ENCODE data around the gene ENDOG.
A peak's percentile ranks its signal among the peaks of the same experiment; 100 is the strongest.
"Not testable (repeated sequence)": the region's sequence is repeated elsewhere in the genome, so short reads cannot be mapped to it uniquely, and the experiment has no call there.

ENDOG gene

GRCh38 chr9:128835246-128836210 lies 17.2 kb downstream of the ENDOG start:
- H3K4me3 Mint-ChIP-seq, result no peak overlapping the region
- no peaks in the 10 kb centered on the region for H3K27me3 Mint-ChIP-seq
- no peak overlapping the region for H3K27ac Mint-ChIP-seq
- no peaks in the 10 kb centered on the region for H3K9me3 Mint-ChIP-seq
- no peaks in the 10 kb centered on the region for H3K4me1 Mint-ChIP-seq
- no peak for ATAC-seq
- H3K36me3 Mint-ChIP-seq, result peaks cover 43% of the 10 kb centered on the region

GRCh38 chr9:128836509-128837145 lies 18.3 kb downstream of the ENDOG start:
- Mint-ChIP-seq H3K36me3 (peaks cover 43% of the 10 kb centered on the region), H3K9me3 (no peaks in the 10 kb centered on the region), H3K4me3 (no peak overlapping the region), H3K27ac (no peak overlapping the region), H3K27me3 (no peaks in the 10 kb centered on the region), H3K4me1 (no peaks in the 10 kb centered on the region)
- ATAC-seq, result no peak

- ATAC-seq, result no peak
- Mint-ChIP-seq H3K4me3 (no peak overlapping the region), H3K27ac (no peak overlapping the region), H3K4me1 (peaks cover 7% of the 10 kb centered on the region), H3K27me3 (no peaks in the 10 kb centered on the region), H3K9me3 (no peaks in the 10 kb centered on the region), H3K36me3 (peaks cover 44% of the 10 kb centered on the region)
These were observed 20.0 kb downstream of the ENDOG start for GRCh38 chr9:128838338-128838737.

GRCh38 chr9:128840524-128840923 lies 22.2 kb downstream of the ENDOG start:
- Mint-ChIP-seq H3K9me3 (no peaks in the 10 kb centered on the region), H3K27me3 (no peaks in the 10 kb centered on the region), H3K4me1 (peaks cover 7% of the 10 kb centered on the region), H3K36me3 (peaks cover 28% of the 10 kb centered on the region), H3K27ac (no peak overlapping the region), H3K4me3 (no peak overlapping the region)
- no peak for ATAC-seq

GRCh38 chr9:128841694-128842492 lies 23.6 kb downstream of the ENDOG start:
- Mint-ChIP-seq H3K9me3 (no peaks in the 10 kb centered on the region), H3K4me1 (peaks cover 7% of the 10 kb centered on the region), H3K27me3 (no peaks in the 10 kb centered on the region), H3K36me3 (peaks cover 19% of the 10 kb centered on the region), H3K27ac (peak overlapping the region; percentile 16), H3K4me3 (no peak overlapping the region)
- no peak for ATAC-seq

- H3K36me3 Mint-ChIP-seq, result peaks cover 23% of the 10 kb centered on the region
- not testable (repeated sequence) for ATAC-seq, H3K27me3 Mint-ChIP-seq, H3K4me1 Mint-ChIP-seq, H3K4me3 Mint-ChIP-seq, H3K9me3 Mint-ChIP-seq, H3K27ac Mint-ChIP-seq
These were observed 24.9 kb downstream of the ENDOG start for GRCh38 chr9:128843171-128843570.

- Mint-ChIP-seq H3K9me3 (peaks cover under 1% of the 10 kb centered on the region), H3K27ac (no peak overlapping the region), H3K4me3 (no peak overlapping the region), H3K36me3 (peaks cover 22% of the 10 kb centered on the region), H3K27me3 (no peaks in the 10 kb centered on the region), H3K4me1 (peaks cover 7% of the 10 kb centered on the region)
- no peak for ATAC-seq
These were observed 27.1 kb downstream of the ENDOG start for GRCh38 chr9:128845186-128845931.

GRCh38 chr9:128846680-128847030 lies 28.4 kb downstream of the ENDOG start:
- Mint-ChIP-seq H3K36me3 (peaks cover 35% of the 10 kb centered on the region), H3K4me1 (peaks cover 7% of the 10 kb centered on the region), H3K4me3 (no peak overlapping the region), H3K27ac (no peak overlapping the region), H3K27me3 (no peaks in the 10 kb centered on the region), H3K9me3 (peaks cover 12% of the 10 kb centered on the region)
- ATAC-seq, result no peak

- H3K9me3 Mint-ChIP-seq, result peaks cover 12% of the 10 kb centered on the region
- no peak for ATAC-seq
- H3K27ac Mint-ChIP-seq, result no peak overlapping the region
- no peaks in the 10 kb centered on the region for H3K4me1 Mint-ChIP-seq
- no peaks in the 10 kb centered on the region for H3K27me3 Mint-ChIP-seq
- H3K4me3 Mint-ChIP-seq, result no peak overlapping the region
- peaks cover 30% of the 10 kb centered on the region for H3K36me3 Mint-ChIP-seq
These were observed 29.5 kb downstream of the ENDOG start for GRCh38 chr9:128847803-128848202.

GRCh38 chr9:128851024-128851423 lies 32.7 kb downstream of the ENDOG start:
- H3K27ac Mint-ChIP-seq, H3K4me3 Mint-ChIP-seq, ATAC-seq, H3K4me1 Mint-ChIP-seq, H3K27me3 Mint-ChIP-seq: not testable (repeated sequence)
- H3K36me3 Mint-ChIP-seq, result peaks cover 30% of the 10 kb centered on the region
- H3K9me3 Mint-ChIP-seq, result peaks cover 12% of the 10 kb centered on the region

GRCh38 chr9:128851779-128852600 lies 33.7 kb downstream of the ENDOG start:
- H3K27ac Mint-ChIP-seq, ATAC-seq, H3K4me1 Mint-ChIP-seq, H3K27me3 Mint-ChIP-seq, H3K4me3 Mint-ChIP-seq: not testable (repeated sequence)
- H3K36me3 Mint-ChIP-seq, result peaks cover 30% of the 10 kb centered on the region
- peaks cover 12% of the 10 kb centered on the region for H3K9me3 Mint-ChIP-seq

- not testable (repeated sequence) for H3K4me3 Mint-ChIP-seq, ATAC-seq, H3K27ac Mint-ChIP-seq, H3K27me3 Mint-ChIP-seq, H3K4me1 Mint-ChIP-seq
- Mint-ChIP-seq H3K9me3 (peaks cover 12% of the 10 kb centered on the region), H3K36me3 (peaks cover 25% of the 10 kb centered on the region)
These were observed 34.3 kb downstream of the ENDOG start for GRCh38 chr9:128852646-128853045.

GRCh38 chr9:128854454-128854853 lies 36.2 kb downstream of the ENDOG start:
- H3K27me3 Mint-ChIP-seq, result not testable (repeated sequence)
- H3K36me3 Mint-ChIP-seq, result peaks cover 16% of the 10 kb centered on the region

GRCh38 chr9:128858476-128858875 lies 40.2 kb downstream of the ENDOG start:
- not testable (repeated sequence) for H3K27me3 Mint-ChIP-seq, H3K4me1 Mint-ChIP-seq, H3K4me3 Mint-ChIP-seq, H3K9me3 Mint-ChIP-seq, H3K27ac Mint-ChIP-seq, ATAC-seq, H3K36me3 Mint-ChIP-seq

More at GRCh38 chr9:128854454-128854853, 36.2 kb downstream of the ENDOG start:
- H3K4me3 Mint-ChIP-seq, H3K4me1 Mint-ChIP-seq, ATAC-seq, H3K27ac Mint-ChIP-seq: not testable (repeated sequence)
- H3K9me3 Mint-ChIP-seq, result peaks cover 12% of the 10 kb centered on the region
